Muscle of leg (tissue), 11 donors: Measurements from ENCODE around the gene ALOX15B. TPM values are rescaled to one million over a fixed set of nuclear protein-coding genes. Genes with fewer than 3 reads are reported as not detected.

Experiments
- DNase-seq: peaks from one replicate; pipeline ENCODE4 v3.0.0; 2013
- H3K27ac ChIP-seq: one replicate; pipeline ENCODE4 v1.5.1; 2013; ENCODE audit warnings: mild to moderate bottlenecking, low read length, control low read depth
- H3K27me3 ChIP-seq: one replicate; pipeline ENCODE4 v1.6.1; 2013; ENCODE audit warnings: low read length; ENCODE audit not compliant: control insufficient read depth, insufficient read depth
- H3K36me3 ChIP-seq: one replicate; pipeline ENCODE4 v1.6.1; 2013; ENCODE audit warnings: low read length; ENCODE audit not compliant: control insufficient read depth, insufficient read depth
- H3K4me1 ChIP-seq: one replicate; pipeline ENCODE4 v1.6.1; 2013; ENCODE audit warnings: low read length; ENCODE audit not compliant: control insufficient read depth, insufficient read depth
- H3K4me3 ChIP-seq: one replicate; pipeline ENCODE4 v1.5.1; 2013; ENCODE audit warnings: low read length, control low read depth
- H3K9me3 ChIP-seq: replicated peaks from 2 replicates; pipeline ENCODE4 v1.6.1; 2013; ENCODE audit warnings: low read depth, low read length; ENCODE audit not compliant: control insufficient read depth
- WGBS: methylation state at CpG from one replicate; pipeline ENCODE4 v1.1.5; 2013; ENCODE audit warnings: missing lambda C conversion rate; ENCODE audit not compliant: insufficient coverage; 5-methylcytosine and 5-hydroxymethylcytosine counted together
- polyA plus RNA-seq, 8 donors: library from polyadenylated mRNA; unstranded; fragments of 120-200 nt; gene quantifications; one replicate each; pipeline versions ENCODE4 v1.2.1 to v1.2.3, GENCODE V29; 2013; ENCODE audit warnings: inconsistent platforms in 1 of 8, low replicate concordance in 1 of 8; ENCODE audit not compliant: insufficient read length in 8 of 8, insufficient read depth in 1 of 8
- total RNA-seq: library from RNA; stranded (reverse); fragments of 120-200 nt; gene quantifications from one replicate; pipeline ENCODE4 v1.2.4, GENCODE V29; 2013

The ALOX15B gene
- total and polyA plus RNA-seq, 9 donors = 0.05 to 0.59 (median 0.31) TPM

DNA sequence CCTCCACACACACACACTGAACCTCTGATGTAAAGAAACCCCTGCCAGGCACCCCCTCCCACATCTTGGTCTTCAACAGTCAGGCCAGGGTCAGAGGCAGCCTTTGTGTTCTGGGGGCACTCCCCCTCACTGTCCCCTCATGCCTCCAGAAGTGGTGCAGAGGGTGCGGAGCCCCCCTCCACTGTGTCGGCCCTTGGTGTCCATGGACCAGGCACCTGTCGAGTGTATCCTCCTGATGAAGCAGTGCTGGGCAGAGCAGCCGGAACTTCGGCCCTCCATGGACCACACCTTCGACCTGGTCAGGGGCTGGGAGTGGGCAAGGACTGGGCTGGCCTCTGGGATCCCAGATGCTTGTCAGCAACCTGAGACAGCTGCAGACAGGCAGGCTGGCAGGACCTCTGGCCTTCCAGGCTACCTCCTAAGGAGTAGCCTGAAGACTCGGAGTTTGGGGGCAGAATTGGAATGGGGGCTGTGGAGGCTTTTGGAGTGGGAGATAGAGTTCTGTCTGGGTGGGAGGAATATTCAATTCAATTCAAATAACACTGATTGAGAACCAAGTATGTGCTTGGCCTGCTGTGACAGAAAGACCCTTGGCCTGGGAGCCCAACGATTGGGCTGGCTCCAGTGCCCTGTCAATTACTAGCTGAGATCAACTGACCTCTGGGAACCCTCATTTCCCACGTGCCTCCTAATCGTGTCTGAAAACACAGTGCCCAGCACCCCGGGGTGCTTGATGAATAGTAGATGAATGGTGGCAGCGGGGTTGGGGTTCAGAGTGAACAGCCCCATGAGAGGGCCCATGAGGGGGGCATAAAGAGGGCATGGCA is 24.9 kb upstream of the ALOX15B start:
- no peak for DNase-seq
- peaks cover 65% of the 10 kb centered on the region for H3K27me3 ChIP-seq
- H3K36me3 ChIP-seq = no peaks in the 10 kb centered on the region
- H3K4me3 ChIP-seq = no peak overlapping the region
- WGBS = 76% methylated on average over 9 of the region's 12 CpGs
- no peaks in the 10 kb centered on the region for H3K9me3 ChIP-seq
- H3K27ac ChIP-seq = no peak overlapping the region
- H3K4me1 ChIP-seq = peaks cover 16% of the 10 kb centered on the region

DNA sequence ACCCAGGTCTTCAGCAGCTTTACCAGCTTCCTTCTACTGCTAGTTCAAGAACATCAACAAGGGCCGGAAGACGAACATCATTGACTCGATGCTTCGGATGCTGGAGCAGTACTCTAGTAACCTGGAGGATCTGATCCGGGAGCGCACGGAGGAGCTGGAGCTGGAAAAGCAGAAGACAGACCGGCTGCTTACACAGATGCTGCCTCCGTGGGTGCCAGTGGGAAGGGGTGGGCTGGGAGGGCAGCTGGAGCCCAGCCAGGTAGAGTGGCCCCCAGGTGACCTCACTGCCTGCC is 24.4 kb upstream of the ALOX15B start:
- H3K4me3 ChIP-seq = no peak overlapping the region
- DNase-seq = no peak
- 92% methylated on average over 7 of the region's 9 CpGs for WGBS
- H3K27me3 ChIP-seq = peaks cover 63% of the 10 kb centered on the region
- no peak overlapping the region for H3K27ac ChIP-seq
- peaks cover 16% of the 10 kb centered on the region for H3K4me1 ChIP-seq
- H3K36me3 ChIP-seq = no peaks in the 10 kb centered on the region
- H3K9me3 ChIP-seq = no peaks in the 10 kb centered on the region

DNA sequence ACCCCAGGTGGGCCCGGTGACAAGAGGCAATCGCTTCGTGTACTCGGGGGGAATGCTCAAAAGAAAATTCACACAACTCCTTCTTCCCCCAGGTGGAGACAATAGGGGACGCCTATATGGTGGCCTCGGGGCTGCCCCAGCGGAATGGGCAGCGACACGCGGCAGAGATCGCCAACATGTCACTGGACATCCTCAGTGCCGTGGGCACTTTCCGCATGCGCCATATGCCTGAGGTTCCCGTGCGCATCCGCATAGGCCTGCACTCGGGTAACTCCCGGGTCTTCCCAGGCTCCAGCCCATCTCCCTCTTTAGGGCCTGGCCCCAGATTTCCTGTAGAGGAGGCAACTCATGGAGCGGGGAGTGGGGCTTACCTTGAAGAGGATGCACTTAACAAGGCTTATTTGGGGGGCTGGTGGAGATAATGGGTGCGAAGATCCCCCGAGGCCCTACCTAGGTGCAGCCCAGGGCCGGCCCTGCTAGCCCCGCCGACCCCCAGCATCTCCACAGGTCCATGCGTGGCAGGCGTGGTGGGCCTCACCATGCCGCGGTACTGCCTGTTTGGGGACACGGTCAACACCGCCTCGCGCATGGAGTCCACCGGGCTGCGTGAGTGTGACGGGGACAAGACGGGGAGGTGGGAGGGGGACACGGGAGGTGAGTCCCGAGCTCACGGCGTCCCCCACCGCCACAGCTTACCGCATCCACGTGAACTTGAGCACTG is 23.5 kb upstream of the ALOX15B start:
- no peak for DNase-seq
- peaks cover 16% of the 10 kb centered on the region for H3K4me1 ChIP-seq
- H3K9me3 ChIP-seq = no peaks in the 10 kb centered on the region
- H3K27ac ChIP-seq = no peak overlapping the region
- no peak overlapping the region for H3K4me3 ChIP-seq
- H3K27me3 ChIP-seq = peaks cover 65% of the 10 kb centered on the region
- no peaks in the 10 kb centered on the region for H3K36me3 ChIP-seq
- 46% methylated on average over 35 of the region's 44 CpGs for WGBS

DNA sequence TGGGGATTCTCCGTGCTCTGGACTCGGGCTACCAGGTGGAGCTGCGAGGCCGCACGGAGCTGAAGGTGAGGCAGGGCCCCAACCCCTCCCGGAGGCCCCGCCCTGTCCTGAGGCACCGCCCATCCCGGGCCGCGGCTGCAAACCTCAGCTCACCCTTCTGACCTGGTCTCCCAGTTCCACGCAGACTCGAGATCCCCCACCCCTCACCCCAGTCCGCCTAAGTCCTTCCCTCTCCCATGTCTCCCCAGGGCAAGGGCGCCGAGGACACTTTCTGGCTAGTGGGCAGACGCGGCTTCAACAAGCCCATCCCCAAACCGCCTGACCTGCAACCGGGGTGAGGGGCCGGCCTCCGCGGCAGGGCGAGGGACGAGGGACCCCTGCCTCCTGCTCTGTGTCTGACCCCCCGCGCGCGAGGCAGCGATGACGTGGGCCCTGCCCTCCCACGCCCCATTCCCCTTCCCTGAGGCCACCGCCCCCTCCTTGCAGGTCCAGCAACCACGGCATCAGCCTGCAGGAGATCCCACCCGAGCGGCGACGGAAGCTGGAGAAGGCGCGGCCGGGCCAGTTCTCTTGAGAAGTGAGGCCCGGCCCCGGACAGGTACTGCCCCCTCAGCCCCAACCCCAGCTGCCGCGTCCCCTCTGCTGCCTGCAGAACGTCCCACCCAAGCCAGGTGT is 22.8 kb upstream of the ALOX15B start:
- H3K4me3 ChIP-seq = peak overlapping the region; percentile 34
- DNase-seq = no peak
- peaks cover 16% of the 10 kb centered on the region for H3K4me1 ChIP-seq
- 1% methylated on average over 37 of the region's 46 CpGs for WGBS
- no peaks in the 10 kb centered on the region for H3K36me3 ChIP-seq
- H3K9me3 ChIP-seq = no peaks in the 10 kb centered on the region
- no peak overlapping the region for H3K27ac ChIP-seq
- peaks cover 65% of the 10 kb centered on the region for H3K27me3 ChIP-seq

DNA sequence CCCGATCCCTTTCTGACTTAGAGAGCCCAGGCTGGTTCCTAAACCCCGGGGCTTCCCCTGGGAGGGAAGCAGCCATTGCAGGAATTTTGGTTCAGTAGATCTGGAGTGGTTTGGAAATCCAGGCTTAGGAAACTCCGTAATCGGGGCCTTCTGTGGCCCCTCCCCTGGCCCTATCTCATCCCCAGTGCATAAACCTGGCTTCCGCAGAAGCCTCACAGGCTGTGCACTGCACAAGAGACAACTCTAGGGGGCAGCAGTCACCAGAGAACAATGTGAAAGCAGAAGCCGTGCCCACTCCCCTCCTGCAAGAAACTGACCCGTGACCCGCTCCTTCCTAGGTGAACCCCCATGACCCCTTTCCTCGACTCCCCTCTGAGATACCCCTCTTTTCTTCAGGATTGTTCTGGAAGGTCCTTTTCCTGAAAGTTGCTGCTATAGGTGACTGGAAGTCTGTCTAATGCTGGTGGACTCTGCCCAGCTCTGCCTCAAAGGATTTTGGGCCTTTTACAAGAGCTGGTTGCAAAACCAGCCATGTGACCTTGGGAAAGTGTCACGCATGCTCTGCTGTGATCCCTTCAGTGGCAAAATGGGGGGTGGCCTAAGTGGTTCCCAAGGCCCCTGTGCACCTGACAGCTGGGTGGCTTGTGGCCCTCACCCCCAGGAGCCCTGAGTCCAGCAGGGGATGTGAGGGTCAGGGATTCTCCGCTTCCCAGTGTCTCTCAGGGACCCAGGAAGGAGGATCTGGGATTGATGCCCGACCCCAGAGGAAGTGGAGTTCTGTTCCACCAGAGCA is 22.0 kb upstream of the ALOX15B start:
- peaks cover 16% of the 10 kb centered on the region for H3K4me1 ChIP-seq
- DNase-seq = peak; percentile 42

DNA sequence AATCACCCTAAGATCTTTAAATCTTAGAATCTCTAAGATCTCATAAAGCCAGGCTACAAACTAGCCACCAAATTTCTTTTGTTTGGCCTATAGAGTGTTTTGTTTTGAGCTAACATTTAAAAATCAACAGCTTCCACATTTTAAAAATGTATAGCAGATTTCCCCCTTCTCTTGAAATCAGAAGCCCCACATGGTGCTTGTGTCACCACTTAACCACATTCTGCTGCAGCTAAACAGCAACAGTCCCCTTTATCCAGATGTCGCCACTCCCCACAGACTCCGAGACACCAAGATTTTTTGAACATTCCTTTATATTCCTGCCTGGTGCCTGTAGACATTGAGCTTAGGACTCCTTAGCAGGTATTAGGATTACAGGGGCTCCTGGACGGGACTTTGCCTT is 20.4 kb upstream of the ALOX15B start:
- Histone ChIP-seq H3K27me3 (peaks cover 47% of the 10 kb centered on the region), H3K9me3 (no peaks in the 10 kb centered on the region), H3K4me3 (no peak overlapping the region), H3K27ac (no peak overlapping the region), H3K36me3 (no peaks in the 10 kb centered on the region), H3K4me1 (peaks cover 22% of the 10 kb centered on the region)
- no CpG with 5 or more reads among the region's 3 CpGs for WGBS
- no peak for DNase-seq

More for the DNA sequence above, 22.0 kb upstream of the ALOX15B start:
- H3K36me3 ChIP-seq = no peaks in the 10 kb centered on the region
- peak overlapping the region; percentile 34 for H3K4me3 ChIP-seq
- 15% methylated on average over 4 of the region's 12 CpGs for WGBS
- H3K27me3 ChIP-seq = peaks cover 63% of the 10 kb centered on the region
- H3K27ac ChIP-seq = no peak overlapping the region
- H3K9me3 ChIP-seq = no peaks in the 10 kb centered on the region

DNA sequence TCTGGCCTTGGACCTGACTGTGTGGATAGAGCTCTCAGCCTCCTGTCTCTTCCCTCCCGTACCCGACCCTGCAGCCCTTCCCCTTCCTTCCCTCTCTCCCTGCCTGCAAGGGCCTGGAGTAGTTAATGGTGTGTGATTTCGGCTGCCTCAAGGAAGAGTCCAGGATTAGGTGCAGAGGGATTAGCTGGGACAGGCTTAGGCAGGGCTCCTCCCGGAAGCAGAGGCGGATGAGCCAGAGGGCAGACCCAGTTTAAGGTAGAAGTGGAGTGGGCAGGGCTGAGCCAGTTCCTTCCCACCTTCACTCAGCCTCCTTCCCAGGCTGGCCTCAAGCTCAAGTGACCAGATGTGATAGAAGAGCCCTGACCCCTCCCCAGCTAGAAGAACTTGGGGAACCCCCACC is 19.7 kb upstream of the ALOX15B start:
- no peaks in the 10 kb centered on the region for H3K9me3 ChIP-seq
- H3K27ac ChIP-seq = no peak overlapping the region
- WGBS = no CpG with 5 or more reads among the region's 5 CpGs
- H3K36me3 ChIP-seq = no peaks in the 10 kb centered on the region
- DNase-seq = no peak
- H3K27me3 ChIP-seq = peaks cover 40% of the 10 kb centered on the region
- no peak overlapping the region for H3K4me3 ChIP-seq
- peaks cover 22% of the 10 kb centered on the region for H3K4me1 ChIP-seq

DNA sequence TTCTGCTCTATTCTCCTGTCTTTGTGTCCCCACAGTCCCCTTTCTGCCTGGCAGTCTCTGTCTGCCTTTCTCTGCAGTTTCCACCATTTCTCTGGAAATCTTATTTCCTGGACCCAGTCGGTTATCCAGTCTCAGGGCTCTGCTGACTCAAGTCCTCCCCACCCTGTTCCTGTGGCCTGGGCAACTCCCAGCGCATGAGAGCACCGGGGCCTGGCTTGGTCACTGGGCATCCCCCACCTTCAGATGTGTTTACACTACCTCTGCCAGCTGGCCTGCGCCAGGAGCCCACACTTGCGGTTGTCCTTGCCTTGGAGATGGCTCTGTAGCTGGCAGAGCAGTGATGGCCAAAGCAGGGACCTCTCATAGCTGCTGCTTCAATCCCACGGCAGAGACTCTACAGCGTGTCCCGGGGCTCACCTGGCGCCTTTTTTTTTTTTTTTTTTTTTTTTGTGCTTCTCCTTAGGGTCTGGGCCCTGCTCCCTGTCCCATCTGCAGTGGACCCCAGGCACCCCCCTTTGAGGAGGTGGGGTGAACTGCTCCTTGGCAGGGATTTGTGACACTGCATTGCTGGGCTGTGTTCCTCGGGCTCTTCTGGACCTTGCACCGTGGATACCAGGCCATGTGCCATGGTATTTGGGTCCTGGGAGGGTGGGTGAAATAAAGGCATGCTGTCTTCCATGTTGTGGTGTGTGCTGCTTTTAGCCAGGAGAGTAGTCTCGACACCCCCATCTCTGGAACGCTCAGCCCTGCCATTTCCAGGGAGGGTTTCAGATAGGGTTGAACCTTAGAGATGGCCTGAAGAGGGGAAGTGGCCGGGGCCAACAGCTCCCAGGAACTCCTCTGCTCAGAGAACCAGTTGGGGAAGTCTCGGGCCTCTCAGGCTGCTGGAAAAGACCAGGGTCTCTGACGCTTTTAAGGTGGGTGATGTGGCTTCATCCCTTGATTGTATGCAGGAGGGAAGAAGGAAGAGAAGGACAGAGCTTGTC is 18.9 kb upstream of the ALOX15B start:
- WGBS = 71% methylated on average over 6 of the region's 16 CpGs
- DNase-seq = no peak
- Histone ChIP-seq H3K9me3 (no peaks in the 10 kb centered on the region), H3K4me1 (peaks cover 22% of the 10 kb centered on the region), H3K27me3 (peaks cover 35% of the 10 kb centered on the region), H3K36me3 (no peaks in the 10 kb centered on the region), H3K4me3 (no peak overlapping the region), H3K27ac (no peak overlapping the region)
